ENCODE measurements around the gene PCSK4.

PCSK4 gene

GRCh38 chr19:1435378-1435989, 54.7 kb downstream of the PCSK4 start:
- DNase-seq: no peak

- no peak for DNase-seq
Measured at GRCh38 chr19:1434577-1435060, 55.5 kb downstream of the PCSK4 start.

GRCh38 chr19:1434040-1434366, 56.1 kb downstream of the PCSK4 start:
- DNase-seq: no peak

- DNase-seq: no peak
Measured at GRCh38 chr19:1433119-1434039, 56.8 kb downstream of the PCSK4 start.

- DNase-seq: no peak
Measured at GRCh38 chr19:1432507-1432887, 57.7 kb downstream of the PCSK4 start.

GRCh38 chr19:1431759-1432506, 58.2 kb downstream of the PCSK4 start:
- DNase-seq: no peak
